K562 (cell line): ENCODE results near the gene PFKP. TPM values are rescaled to one million over a fixed set of nuclear protein-coding genes. Genes with fewer than 3 reads are reported as not detected.
A peak's percentile ranks its signal among the peaks of the same experiment; 100 is the strongest.

ENCODE experiments used
- ARID4B ChIP-seq: sonication (generic); formaldehyde crosslinking; IDR thresholded peaks from 2 replicates; pipeline ENCODE4 v1.8.0; 2022; ENCODE audit warnings: mild to moderate bottlenecking, missing genetic modification reagents
- CSDE1 ChIP-seq, 2 experiments: fragments of 450-650 bp; IDR thresholded peaks; 2 replicates each; pipeline ENCODE4 v1.6.1; 2016; ENCODE audit warnings: mild to moderate bottlenecking in 1 of 2
- GABPA ChIP-seq: fragments of 200-800 bp; sonication (Bioruptor generic); conservative IDR thresholded peaks from 2 replicates; pipeline ENCODE4 v1.6.1; 2016; ENCODE audit warnings: low read depth, missing genetic modification characterization, missing compliant biosample characterization
- PCBP1 ChIP-seq: fragments of 200-400 bp; formaldehyde crosslinking; IDR thresholded peaks from 2 replicates; pipeline ENCODE4 v1.6.1; 2018; ENCODE audit warnings: mild to moderate bottlenecking, low read depth, low read length; ENCODE audit not compliant: poor library complexity, severe bottlenecking
- POLR2A ChIP-seq: fragments of 450-650 bp; conservative IDR thresholded peaks from 2 replicates; pipeline ENCODE4 v1.6.1; 2016
- RBFOX2 ChIP-seq: fragments of 200-400 bp; formaldehyde crosslinking; IDR thresholded peaks from 2 replicates; pipeline ENCODE4 v1.6.1; 2017; ENCODE audit warnings: low read depth, mild to moderate bottlenecking, low read length, moderate library complexity
- SUPT5H ChIP-seq: fragments of 450-650 bp; IDR thresholded peaks from 2 replicates; pipeline ENCODE4 v1.6.1; 2016
- ZNF197 ChIP-seq: fragments of 200-800 bp; sonication (Bioruptor generic); IDR thresholded peaks from 2 replicates; pipeline ENCODE4 v1.6.1; 2016; ENCODE audit warnings: low read depth, missing genetic modification characterization, missing compliant biosample characterization
- ZNF511 ChIP-seq: sonication (generic); formaldehyde crosslinking; IDR thresholded peaks from 2 replicates; pipeline ENCODE4 v1.8.0; 2022; ENCODE audit warnings: mild to moderate bottlenecking, missing genetic modification reagents
- polyA plus RNA-seq, 8 experiments: library from polyadenylated mRNA; depleted of rRNA in 4 of 8; stranded (reverse) in 5 of 8; unstranded in 3 of 8; fragments of >200 nt; fragmentation: Nextera tagmentation in 2 of 8; fragmentation: Illumina TruSeq in 1 of 8; extraction: Ambion mirVana in 2 of 8; extraction: Trizol in 1 of 8; gene quantifications; 2 replicates each; pipeline versions ENCODE4 v1.2.1 to v1.2.3, GENCODE V29; 2011 to 2014; ENCODE audit warnings: inconsistent platforms in 1 of 8, missing spikeins in 1 of 8
- total RNA-seq, 7 experiments: library from RNA; depleted of rRNA in 6 of 7; stranded (reverse); fragments of >200 nt in 6 of 7; fragmentation: Illumina TruSeq in 2 of 7; extraction: Trizol in 2 of 7; gene quantifications; 2 replicates each; pipeline versions ENCODE4 v1.2.1 to v1.2.3, GENCODE V29; 2011 to 2021; ENCODE audit warnings: low replicate concordance in 1 of 7
- TF ChIP-seq, protein P1 (sequence below): sonication (generic); formaldehyde crosslinking; IDR thresholded peaks from 2 replicates; pipeline ENCODE4 v1.9.0; 2022; ENCODE audit warnings: mild to moderate bottlenecking, missing genetic modification reagents

PFKP gene
- total and polyA plus RNA-seq, 9 of the 15 experiments (the other 6 are each of a cell fraction or from before 2014, with no cell fraction given) = 23.5 to 116 (median 62.1) TPM

GRCh38 chr10:3067859-3068179 lies 471 bp downstream of the PFKP start (continued):
- TF ChIP-seq ARID4B (CRISPR knock-in tag) (peak; percentile 31; the same call in 1 of the 2 replicates), ZNF197 (CRISPR knock-in tag) (no peak), RBFOX2 (peak; percentile 49), SUPT5H (0 out of 2 replicates have a peak, but pooled peaks have one; percentile 12), PCBP1 (peak; percentile 56), ZNF511 (CRISPR knock-in tag) (no peak), POLR2A (no peak), GABPA (no peak), CSDE1 (IDR thresholded peaks at IDR 0.05) (no peak)
- TF ChIP-seq, protein P1, sequence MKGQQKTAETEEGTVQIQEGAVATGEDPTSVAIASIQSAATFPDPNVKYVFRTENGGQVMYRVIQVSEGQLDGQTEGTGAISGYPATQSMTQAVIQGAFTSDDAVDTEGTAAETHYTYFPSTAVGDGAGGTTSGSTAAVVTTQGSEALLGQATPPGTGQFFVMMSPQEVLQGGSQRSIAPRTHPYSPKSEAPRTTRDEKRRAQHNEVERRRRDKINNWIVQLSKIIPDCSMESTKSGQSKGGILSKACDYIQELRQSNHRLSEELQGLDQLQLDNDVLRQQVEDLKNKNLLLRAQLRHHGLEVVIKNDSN (CRISPR knock-in tag) = no peak
